Hematopoietic multipotent progenitor cell treated with erythropoietin and hydrocortisone succinate and interleukin-3 and kit ligand, for 17 days (in vitro differentiated cells): ENCODE results near the gene TMC8.
"Not testable (repeated sequence)": the region's sequence is repeated elsewhere in the genome, so short reads cannot be mapped to it uniquely, and the experiment has no call there.

Experiments
- DNase-seq: peaks from one replicate; pipeline ENCODE4 v3.0.0-alpha.2; 2015; ENCODE audit warnings: low spot score

The TMC8 gene

DNA sequence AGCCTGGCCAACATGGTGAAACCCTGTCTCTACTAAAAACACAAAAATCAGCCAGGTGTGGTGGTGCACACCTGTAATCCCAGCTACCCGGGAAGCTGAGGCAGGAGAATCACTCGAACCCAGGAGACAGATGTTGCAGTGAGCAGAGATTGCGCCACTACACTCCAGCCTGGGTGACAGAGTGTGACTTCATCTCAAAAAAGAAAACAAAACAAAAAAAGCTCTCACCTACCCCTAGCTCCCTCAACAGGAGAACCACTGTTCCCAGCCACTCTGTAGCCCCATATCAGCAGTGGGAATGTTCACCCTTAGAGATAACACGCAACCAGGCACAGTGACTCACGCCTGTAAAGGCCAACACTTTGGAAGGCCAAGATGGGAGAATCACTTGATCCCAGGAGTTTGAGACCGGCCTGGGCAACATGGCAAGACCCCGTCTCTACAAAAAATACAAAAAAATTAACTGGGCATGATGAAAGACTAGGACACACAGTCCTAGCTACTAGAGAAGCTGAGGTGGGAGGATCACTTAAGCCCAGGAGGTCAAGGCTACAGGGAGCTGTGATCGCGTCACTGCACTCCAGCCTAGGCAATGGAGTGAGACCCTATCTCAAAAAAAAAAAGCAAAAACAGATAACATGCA lies 5.4 kb downstream of the TMC8 start:
- no peak for DNase-seq

DNA sequence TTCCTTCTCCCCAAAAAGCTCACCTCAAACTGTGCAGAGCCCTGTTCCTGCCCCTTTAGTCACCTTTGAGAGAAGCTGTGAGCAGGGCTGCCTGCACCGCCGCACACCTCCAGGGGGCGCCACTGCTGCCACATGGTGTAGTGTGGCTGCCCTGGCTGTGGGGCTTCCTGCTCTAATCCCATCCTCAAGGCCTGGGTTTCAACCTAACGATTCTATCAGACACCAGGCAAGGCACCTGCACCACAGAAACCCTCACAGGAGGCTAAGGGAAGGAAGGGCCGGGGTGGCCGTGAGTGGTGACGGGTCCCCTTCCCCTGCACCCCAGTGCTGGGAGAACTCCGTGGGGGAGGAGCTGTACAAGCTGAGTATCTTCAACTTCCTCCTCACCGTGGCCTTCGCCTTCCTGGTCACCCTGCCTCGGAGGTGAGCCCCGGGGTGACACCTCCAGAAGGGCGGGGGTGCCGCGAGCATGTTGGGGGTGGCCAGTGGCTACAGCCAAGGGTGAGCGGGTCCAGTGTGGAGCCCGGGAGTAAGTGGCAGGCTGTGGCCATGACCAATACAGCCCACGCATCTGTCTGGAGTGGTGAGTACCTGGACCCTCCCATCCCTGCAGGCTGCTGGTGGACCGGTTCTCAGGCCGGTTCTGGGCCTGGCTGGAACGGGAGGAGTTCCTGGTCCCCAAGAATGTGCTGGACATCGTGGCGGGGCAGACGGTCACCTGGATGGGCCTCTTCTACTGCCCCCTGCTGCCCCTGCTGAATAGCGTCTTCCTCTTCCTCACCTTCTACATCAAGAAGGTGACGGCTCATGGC lies 7.0 kb downstream of the TMC8 start:
- DNase-seq, result no peak

DNA sequence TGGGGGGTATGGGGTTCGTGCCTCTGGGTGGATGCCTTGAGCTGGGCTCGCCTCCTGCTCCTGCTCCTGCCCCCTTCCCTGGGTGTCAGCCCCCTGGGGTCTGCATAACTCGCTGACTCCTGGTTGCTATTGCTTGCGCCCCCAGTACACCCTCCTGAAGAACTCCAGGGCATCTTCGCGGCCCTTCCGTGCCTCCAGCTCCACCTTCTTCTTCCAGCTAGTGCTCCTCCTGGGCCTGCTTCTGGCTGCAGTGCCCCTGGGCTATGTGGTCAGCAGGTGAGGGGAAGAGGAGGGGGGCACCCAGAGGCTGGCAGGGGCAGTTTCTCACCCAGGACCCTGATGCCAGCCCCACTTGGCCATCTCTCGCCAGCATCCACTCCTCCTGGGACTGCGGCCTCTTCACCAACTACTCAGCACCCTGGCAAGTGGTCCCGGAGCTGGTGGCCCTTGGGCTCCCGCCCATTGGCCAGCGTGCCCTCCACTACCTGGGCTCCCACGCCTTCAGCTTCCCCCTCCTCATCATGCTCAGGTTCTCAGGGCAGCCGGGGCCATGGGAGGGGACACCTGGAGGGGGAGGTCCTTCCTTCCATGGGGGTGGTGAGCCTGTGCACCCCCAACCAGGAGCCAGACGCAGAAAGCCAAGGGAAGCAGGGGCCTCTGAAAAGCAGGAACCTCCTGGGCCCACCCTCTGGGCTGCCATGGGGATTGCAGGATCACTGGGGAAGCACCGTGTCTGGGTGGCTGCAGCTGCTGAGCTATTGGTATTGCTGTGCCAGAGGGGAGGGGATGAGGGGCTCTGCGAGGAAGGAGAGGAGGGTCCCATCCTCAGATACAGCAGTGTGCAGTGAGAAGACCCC lies 7.9 kb downstream of the TMC8 start:
- no peak for DNase-seq

DNA sequence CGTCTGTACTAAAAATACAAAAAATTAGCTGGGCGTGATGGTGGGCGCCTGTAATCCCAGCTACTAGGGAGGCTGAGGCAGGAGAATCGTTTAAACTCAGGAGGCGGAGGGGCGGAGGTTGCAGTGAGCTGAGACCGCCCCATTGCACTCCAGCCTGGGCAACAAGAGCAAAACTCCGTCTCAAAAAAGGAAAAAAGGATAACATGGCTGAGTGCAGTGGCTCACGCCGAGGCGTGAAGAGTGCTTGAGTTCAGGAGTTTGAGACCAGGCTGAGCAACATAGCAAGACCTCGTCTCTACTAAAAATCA lies 9.2 kb downstream of the TMC8 start:
- not testable (repeated sequence) for DNase-seq

DNA sequence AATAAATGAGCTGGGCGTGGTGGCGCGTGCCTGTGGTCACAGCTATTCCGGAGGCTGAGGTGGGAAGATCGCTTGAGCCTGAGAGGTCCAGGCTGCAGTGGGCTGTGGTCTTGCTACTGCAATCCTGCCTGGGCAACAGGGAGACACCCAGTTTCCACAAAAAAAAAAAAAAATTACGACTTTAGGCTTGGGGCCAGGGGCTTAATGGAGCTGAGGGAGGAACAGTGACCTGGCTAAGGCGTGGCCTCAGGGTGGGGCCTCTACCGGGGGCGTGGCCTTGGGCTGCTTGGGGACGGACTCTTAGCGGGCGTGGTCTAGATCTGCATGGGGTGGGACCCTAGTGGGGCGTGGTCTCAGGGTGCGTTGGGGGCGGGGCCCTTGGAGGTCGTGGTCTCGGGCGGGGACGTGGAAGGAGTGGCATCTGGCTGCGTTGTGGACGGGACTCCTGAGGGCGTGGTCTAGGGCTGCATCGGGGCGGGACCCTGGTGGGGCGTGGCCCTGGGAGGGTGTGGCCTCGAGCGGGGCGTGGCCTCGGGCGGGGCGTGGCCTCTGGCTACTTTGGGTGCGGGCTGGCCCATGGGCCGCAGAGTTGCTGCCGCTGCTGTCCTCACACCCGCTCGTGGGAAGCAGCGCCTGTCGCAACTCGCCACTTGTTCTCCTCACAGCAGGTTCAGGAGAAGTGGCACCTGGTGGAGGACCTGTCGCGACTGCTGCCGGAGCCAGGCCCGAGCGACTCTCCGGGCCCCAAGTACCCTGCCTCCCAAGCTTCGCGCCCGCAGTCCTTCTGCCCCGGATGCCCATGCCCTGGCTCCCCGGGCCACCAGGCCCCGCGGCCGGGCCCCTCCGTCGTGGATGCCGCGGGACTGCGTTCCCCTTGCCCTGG lies 9.8 kb downstream of the TMC8 start:
- peak; percentile 98 for DNase-seq

DNA sequence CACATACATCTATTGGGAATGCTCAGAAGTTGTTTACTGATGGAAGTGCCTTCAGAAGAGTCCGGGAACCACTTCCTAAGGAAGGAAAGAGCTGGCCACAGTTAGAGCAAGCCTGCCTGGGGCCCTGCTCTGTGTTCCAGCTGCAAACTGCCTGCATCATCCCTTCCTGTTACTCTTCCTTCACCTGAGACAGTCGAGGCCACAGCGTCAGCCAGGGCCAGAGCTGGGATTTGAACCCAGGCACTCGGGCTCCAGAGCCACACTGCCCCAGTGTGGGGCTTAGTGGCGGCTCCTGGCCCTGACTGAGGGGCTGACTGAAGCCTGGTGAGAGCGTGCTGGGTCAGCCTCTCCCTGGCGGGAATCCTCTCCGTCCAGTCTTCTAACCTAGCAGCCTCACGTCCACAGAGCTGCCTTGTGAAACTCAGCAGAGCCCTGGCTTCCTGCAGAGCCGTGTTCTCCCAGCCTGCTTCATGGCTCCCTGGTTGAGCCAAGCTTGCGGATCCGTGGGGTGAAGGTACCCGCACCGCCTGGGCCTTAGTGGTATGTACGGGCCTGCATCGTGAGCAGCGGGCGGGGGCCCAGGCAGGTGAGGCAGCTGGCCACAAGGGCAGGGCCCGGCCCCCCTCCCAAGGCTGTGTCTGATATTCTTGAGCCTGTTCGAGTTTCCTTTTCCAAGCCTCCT lies 11.0 kb downstream of the TMC8 start:
- peak; percentile 7 for DNase-seq

DNA sequence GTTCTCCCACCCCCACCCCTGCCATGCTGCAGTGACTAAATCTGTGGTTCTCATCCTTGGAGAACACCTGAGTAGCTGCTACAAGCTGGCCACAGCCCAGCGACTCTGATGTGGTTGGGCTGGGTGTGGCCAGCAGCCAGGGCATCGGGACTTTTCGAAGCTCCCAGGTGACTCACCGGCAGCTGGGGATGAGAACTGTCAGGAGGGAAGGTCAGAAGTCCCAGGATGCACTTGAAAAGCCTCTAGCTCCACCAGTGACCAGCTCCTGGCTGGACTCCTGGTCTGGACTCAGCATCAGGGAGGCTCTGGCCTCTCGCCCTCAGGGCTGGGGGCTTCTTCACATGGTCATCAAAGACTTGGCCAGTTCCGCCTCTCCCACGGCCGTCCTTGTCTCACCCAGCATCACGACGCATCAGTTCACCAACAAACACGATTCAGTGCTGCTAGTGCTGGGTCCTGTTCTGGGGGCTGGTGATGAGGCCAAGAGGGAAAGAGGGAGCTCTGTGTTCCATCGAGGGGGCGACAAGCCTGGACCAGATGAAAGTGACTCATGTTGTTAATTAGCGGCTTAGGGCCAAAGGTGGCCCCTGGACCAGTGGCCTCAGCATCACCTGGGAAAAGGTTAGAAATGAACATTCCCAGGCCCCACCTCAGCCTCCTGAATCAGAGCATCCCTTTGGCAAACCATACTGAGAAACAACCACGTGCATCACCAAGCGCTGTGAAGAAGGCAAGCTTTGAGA lies 11.7 kb downstream of the TMC8 start:
- peak; percentile 9 for DNase-seq

DNA sequence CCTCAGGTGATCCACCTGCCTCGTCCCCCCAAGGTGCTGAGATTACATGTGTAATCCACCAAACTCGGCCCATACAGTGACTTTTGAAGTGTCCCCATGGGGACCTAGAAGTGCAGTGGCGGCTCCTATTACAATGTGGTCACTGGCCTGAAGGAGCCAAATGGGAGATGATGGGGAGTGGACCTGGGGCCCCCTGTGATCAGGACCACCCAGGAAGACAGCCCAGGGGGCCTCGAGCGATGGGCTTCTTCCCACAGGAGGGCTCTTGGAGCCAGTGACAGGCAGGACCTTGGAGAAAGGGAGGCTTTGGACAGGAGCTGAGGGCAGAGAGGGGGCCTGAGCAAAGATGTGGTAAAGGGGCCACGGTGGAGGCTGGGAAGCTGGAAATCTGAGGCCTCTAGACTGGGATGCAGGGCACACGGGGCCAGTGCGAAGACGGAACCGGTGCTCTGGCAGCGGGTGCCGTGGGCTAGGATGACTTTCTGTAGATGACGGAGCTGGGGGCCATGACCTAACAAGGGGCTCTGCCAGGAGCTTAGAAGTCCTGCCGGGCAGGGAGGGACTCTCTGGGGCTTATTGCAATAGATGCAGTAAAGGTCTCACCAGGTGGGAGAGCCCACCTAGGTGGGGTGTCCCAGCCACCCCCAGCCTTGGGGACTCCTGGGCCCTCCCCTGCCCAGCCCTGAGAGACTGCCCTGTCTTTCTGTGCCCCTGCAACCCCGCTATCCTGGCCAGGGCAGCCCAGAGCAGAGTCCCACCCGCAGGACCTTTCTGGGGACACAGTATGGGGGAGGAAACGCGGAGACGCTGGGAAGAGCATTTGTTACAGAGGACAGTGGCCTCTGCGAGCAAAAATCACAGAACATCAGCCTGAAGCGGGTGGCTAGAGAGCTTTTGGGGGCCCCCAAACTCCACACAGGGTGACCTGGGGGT lies 12.9 kb downstream of the TMC8 start:
- no peak for DNase-seq

DNA sequence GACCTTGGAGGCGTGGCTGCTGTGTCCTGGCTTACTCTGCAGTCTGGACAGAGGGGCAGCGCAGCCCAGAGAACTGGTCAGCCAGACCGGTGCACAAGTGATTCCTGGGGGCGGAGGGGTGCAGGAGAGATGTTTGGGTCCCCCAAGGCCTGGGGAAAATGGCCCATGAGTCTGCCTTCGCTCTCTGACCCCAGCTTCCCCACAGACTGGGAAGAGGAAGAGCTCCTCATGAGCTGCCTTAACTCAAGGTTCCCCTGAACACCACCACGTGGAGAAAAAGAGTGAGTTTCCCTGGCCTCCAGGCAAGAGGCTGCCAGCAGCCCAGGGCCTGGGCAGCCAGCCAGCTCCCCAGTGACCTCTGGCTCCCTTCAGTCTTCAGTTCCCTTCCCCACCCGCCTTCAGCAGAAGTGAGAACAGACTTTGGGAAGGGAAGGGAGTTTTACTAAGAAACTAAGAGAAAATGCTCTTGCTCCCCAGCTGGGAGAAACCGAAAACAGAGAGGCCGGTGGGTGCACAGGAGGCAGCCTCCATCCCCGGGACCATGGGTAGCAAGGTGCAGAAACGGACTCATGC lies 13.7 kb downstream of the TMC8 start:
- DNase-seq, result peak; percentile 39

DNA sequence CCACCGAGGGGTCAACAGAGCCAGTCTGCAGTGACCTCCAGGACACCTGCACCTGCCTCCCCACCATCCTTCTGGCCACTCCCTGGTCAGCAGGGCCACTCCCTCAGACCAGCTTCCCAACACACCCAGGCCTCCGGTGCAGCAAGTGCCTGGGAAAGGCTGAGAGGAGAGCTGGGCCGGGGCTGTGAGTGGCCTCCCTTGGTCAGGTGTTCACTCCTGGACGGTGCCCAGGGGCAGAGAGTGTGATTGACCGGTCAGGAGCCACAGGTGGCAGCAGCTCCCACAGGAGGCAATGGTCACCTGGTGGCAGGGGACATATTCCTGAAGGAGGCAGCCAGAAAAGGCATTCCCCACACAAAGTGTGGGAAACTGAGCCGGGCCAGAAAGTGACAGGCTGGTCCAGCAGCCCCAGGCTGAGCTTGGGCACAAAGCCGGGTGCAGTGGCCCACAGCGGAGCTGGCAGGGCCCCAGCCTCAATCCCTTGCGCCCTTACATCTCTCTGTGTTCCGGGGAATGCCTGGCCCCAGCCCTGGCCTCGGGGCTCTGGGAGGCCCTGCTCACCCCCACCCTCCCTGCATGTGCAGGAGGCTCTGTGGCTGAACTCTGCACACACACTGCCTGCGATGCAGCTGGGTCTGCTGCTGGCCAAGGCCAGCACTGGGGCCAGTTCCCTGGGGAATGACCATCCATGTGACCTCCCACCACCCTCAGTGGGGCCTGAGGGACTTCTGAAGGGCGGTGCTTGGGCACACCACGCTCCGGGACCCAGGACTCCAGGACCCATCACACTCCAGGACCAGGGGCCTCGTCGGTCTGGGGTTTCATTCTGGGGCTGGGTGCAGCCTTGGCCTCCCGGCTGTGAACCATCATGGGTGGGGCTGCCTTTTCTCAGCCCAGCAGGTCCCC lies 14.4 kb downstream of the TMC8 start:
- DNase-seq, result no peak

DNA sequence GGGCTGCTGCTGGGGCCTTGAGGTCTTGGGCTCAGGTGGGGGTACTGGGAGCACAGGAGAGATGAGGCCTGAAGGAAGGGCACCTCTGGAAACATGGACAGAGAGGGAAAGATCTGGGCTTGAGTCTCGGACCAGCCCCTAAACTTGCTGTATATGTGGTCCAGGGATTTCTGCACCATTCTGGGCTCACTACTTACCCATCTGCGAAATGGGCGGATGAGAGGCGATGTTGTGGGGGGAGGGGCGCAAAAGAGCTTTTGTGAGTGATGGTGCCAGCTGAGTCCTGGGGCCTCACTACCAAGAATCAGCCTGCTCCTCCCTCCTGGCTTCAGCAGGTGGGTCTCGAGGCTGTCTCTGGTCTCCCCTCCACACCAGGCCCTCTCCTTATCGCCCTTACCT lies 15.9 kb downstream of the TMC8 start:
- DNase-seq, result no peak

DNA sequence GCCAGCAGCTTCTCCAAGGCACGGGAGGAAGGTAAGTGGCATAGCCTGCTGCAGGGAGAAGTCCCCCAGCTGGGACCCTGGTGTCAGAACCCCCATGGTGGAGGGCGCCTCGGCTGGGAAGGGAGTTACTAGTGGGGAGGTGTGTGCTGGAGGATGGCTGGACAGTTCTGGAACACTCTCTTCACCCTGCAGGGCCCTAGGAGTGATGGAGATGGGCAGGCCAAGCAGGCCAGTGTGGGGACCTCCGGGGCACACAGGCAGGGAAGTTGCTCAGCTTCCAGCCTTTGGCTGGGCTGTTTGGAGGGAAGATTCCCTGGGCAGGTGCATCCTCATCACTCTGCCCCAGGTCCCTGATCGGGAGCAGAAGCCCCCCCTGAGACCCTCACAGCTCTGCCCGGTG lies 16.3 kb downstream of the TMC8 start:
- no peak for DNase-seq

DNA sequence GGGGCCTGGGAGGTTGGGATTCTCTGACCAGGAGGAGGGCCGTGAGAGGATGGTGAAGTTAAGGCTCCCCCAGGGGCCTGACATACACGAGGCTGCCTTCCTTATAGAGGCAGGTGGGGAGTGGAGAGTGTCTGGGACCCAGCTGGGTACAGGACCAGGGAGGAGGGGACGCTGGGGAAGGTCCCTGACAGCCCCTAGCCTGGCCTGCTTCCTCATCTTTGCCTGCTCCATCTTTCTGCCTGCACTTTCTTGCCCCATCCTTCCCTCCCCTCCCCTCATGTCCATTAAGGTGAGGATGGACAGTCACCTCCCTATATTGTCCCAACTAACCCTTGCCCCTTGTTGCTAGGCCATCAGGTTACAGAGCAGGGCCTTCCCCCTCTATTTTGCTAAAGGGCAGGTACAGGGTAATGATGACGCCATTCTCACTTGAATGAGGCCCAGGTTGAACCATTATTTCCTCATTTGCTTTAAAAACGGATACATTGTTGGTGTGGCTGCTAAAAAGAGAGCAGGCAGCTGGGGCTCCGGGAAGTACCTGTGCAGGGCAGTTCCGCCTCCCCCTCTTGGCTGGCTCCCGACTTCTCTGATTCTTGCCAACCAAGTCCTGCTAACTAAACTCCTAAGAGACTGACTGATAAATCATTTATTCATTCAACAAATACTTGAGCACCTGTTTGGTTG lies 16.9 kb downstream of the TMC8 start:
- no peak for DNase-seq

DNA sequence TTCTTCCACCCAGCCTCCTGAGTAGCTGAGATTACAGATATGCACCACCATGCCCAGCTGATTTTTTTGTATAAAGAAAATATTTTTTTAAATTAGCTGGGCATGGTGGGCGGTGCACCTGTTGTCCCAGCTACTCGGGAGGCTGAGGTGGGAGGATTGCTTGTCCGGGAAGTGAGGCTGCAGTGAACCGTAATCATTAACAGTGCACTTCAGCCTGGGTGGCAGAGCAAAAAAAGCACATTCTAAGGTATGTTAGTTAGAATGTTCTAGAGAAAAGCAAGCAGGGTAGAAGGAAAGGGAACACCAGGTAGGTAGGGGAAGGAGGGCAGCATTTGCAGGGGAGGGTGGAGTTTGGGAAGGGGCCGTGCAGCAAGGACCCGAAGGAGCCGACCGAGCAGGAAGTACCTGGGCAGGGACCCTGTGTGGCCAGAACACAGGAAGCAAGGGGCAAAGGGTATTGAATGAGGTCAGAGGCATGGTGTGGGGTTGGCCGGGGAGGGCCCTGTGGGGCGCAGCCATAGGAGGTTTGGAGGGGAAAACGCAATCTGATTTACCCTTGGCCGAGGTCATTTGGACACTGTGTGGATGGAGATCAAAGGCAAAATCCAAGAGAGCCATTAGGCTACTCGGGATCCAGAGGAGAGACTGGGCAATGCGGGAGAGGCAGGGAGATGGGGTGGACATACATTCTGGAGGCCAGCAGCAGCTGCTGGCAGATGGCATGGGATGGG lies 17.9 kb downstream of the TMC8 start:
- no peak for DNase-seq

DNA sequence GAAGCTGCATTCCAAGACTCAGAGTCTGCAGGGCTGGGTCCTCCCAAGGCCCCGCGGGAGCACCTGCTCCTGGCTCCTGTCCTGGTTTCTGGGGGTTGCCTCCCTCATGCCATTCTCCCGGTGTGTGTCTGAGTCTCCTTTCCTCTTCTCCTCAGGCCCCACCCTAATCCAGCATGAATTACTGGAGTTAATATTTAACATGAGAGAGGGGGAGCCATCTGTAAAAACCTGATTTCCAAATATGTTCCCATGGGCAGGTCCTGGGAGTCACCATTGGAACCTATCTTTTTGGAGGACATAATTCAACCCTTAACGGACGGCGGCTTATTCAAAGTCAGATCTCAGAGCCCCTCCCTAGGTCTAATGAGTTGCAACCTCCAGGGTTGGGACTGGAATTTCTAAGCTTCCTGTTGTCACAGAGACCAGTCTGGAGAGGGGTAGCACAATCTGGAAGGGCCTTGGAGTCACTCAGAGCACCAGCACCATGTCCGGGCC lies 21.0 kb downstream of the TMC8 start:
- no peak for DNase-seq
